Esophagus muscularis mucosa (tissue), 3 donors: ENCODE data around the gene EFCC1.

Experiments
- POLR2A ChIP-seq: fragments of 450-650 bp; IDR thresholded peaks from one replicate; pipeline ENCODE4 v1.6.1; 2017; ENCODE audit warnings: antibody characterized with exemption, moderate library complexity, mild to moderate bottlenecking, low read depth
- TF ChIP-seq, protein P1 (sequence below), 3 experiments: fragments of 200-600 bp in 2 of 3; fragments of 450-650 bp in 1 of 3; sonication (generic) in 2 of 3; IDR thresholded peaks; one replicate each; pipeline ENCODE4 v1.5.1; 2017 to 2019; ENCODE audit warnings: antibody characterized with exemption in 3 of 3, mild to moderate bottlenecking in 2 of 3, moderate library complexity in 1 of 3

DNA sequence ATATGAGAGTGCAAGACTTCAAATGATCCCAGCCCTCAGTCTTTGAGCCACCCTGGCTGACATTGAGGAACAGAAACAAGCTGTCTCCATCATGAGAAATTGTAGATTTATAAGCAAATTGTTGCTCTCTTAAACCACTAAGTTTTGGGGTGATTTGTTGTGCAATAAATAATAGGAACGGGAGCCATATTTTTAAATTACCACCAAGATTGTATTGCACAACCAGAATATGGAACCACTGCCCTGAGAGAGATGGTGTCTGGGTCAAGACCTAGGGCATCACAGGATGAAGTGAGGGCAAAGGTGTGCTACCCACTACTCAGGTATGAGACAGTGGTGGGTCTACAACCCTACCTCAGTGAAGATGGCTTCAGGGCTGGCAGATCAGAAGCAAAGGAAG is 4.9 kb upstream of the EFCC1 start:
- no peak for TF ChIP-seq POLR2A
- TF ChIP-seq, protein P1, sequence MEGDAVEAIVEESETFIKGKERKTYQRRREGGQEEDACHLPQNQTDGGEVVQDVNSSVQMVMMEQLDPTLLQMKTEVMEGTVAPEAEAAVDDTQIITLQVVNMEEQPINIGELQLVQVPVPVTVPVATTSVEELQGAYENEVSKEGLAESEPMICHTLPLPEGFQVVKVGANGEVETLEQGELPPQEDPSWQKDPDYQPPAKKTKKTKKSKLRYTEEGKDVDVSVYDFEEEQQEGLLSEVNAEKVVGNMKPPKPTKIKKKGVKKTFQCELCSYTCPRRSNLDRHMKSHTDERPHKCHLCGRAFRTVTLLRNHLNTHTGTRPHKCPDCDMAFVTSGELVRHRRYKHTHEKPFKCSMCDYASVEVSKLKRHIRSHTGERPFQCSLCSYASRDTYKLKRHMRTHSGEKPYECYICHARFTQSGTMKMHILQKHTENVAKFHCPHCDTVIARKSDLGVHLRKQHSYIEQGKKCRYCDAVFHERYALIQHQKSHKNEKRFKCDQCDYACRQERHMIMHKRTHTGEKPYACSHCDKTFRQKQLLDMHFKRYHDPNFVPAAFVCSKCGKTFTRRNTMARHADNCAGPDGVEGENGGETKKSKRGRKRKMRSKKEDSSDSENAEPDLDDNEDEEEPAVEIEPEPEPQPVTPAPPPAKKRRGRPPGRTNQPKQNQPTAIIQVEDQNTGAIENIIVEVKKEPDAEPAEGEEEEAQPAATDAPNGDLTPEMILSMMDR (IDR thresholded peaks at IDR 0.05), result no peak
